A549 (cell line): ENCODE results near the gene RNASE2. TPM values are rescaled to one million over a fixed set of nuclear protein-coding genes. Genes with fewer than 3 reads are reported as not detected.

Source experiments
- ATAC-seq, 2 experiments: fragments of 200-7000 bp in 1 of 2; fragments of >200 bp in 1 of 2; cut with Nextera tagmentation in 1 of 2; cut with Tn5 transposase in 1 of 2; 3 replicates each; pipeline versions ENCODE4 v1.8.0 to v1.9.1; 2018 to 2020; ENCODE audit warnings: mild to moderate bottlenecking in 1 of 2, moderate library complexity in 1 of 2
- CTCF ChIA-PET: fragments of 300-600 bp; sonication (Branson Sonifier 250); formaldehyde crosslinking; extraction: SDS; loops from one replicate; lab custom pipeline; 2021; ENCODE audit warnings: antibody characterized with exemption, inconsistent platforms; lab: Yijun Ruan, JAX
- POLR2A ChIA-PET: fragments of 350-600 bp; formaldehyde crosslinking; extraction: SDS; loops from one replicate; lab custom pipeline; 2021; ENCODE audit warnings: antibody characterized with exemption, inconsistent platforms; lab: Yijun Ruan, JAX
- DNase-seq, 2 experiments: peaks; one replicate each; pipeline versions ENCODE4 v3.0.0 to v3.0.0-alpha.2; 2011 to 2016; ENCODE audit warnings: low read depth in 1 of 2, low spot score in 1 of 2
- FAIRE-seq: peaks from 2 replicates; lab custom pipeline; 2011; peaks lifted over from hg19 to GRCh38; lab: Jason Lieb, UNC
- H3K27ac ChIP-seq, 2 experiments: fragments of >200 bp; sonication (Bioruptor Twin); formaldehyde crosslinking; 3 replicates each; pipeline ENCODE4 v1.5.1; 2016 to 2017
- H3K4me1 ChIP-seq: fragments of >200 bp; sonication (Bioruptor Twin); formaldehyde crosslinking; 3 replicates; pipeline ENCODE4 v1.6.1; 2016
- H3K4me2 ChIP-seq: fragments of >200 bp; sonication (Bioruptor Twin); formaldehyde crosslinking; 3 replicates; pipeline ENCODE4 v1.6.1; 2016
- H3K4me3 ChIP-seq: fragments of >200 bp; sonication (Bioruptor Twin); formaldehyde crosslinking; 3 replicates; pipeline ENCODE4 v1.5.1; 2016
- H3K9me3 ChIP-seq: fragments of >200 bp; sonication (Bioruptor Twin); formaldehyde crosslinking; 3 replicates; pipeline ENCODE4 v1.6.1; 2016
- CBX2 ChIP-seq: fragments of 200-600 bp; sonication (generic); IDR thresholded peaks from 2 replicates; pipeline ENCODE4 v1.6.1; 2016; ENCODE audit warnings: low read depth, mild to moderate bottlenecking, borderline replicate concordance
- CHD2 ChIP-seq: fragments of 150-350 bp; IDR thresholded peaks from 2 replicates; pipeline ENCODE4 v1.6.1; 2014; ENCODE audit warnings: low read length; ENCODE audit not compliant: partially characterized antibody
- CHD4 ChIP-seq: fragments of 200-600 bp; sonication (generic); IDR thresholded peaks from 2 replicates; pipeline ENCODE4 v1.6.1; 2016; ENCODE audit warnings: antibody characterized with exemption, mild to moderate bottlenecking, borderline replicate concordance
- EHF ChIP-seq: fragments of 250-450 bp; sonication (Bioruptor Pico); IDR thresholded peaks from 2 replicates; pipeline ENCODE4 v1.5.0; 2020; ENCODE audit warnings: mild to moderate bottlenecking
- FOSB ChIP-seq: fragments of 250-450 bp; sonication (Bioruptor Pico); IDR thresholded peaks from 2 replicates; pipeline ENCODE4 v1.5.0; 2020; ENCODE audit warnings: mild to moderate bottlenecking, moderate library complexity
- FOSL2 ChIP-seq, 2 experiments: fragments of 450-650 bp in 1 of 2; fragments of >200 bp in 1 of 2; sonication (Bioruptor Twin) in 1 of 2; formaldehyde crosslinking; IDR thresholded peaks; 2 replicates each; pipeline versions ENCODE4 v1.5.0 to v1.6.1; 2016 to 2020; ENCODE audit warnings: mild to moderate bottlenecking in 1 of 2, moderate library complexity in 1 of 2
- HDAC2 ChIP-seq: fragments of 200-600 bp; sonication (generic); IDR thresholded peaks from 2 replicates; pipeline ENCODE4 v1.6.1; 2016
- HEYL ChIP-seq: fragments of 250-450 bp; sonication (Bioruptor Pico); IDR thresholded peaks from 2 replicates; pipeline ENCODE4 v1.8.0; 2021; ENCODE audit warnings: mild to moderate bottlenecking, moderate library complexity
- HOXB5 ChIP-seq: fragments of 250-450 bp; sonication (Bioruptor Pico); IDR thresholded peaks from 2 replicates; pipeline ENCODE4 v1.5.0; 2020; ENCODE audit warnings: mild to moderate bottlenecking, moderate library complexity
- JUNB ChIP-seq: fragments of >200 bp; sonication (Bioruptor Twin); formaldehyde crosslinking; IDR thresholded peaks from 2 replicates; pipeline ENCODE4 v1.6.1; 2016
- MAZ ChIP-seq: fragments of 150-350 bp; IDR thresholded peaks from 2 replicates; pipeline ENCODE4 v1.6.1; 2014; ENCODE audit warnings: antibody characterized with exemption, low read depth, low read length, borderline replicate concordance
- NFE2L2 ChIP-seq: fragments of 150-350 bp; conservative IDR thresholded peaks from 2 replicates; pipeline ENCODE4 v1.6.1; 2014; ENCODE audit warnings: low read length
- POLR2A ChIP-seq: IDR thresholded peaks from 2 replicates; pipeline ENCODE4 v1.6.1; 2012; ENCODE audit warnings: mild to moderate bottlenecking, low read length
- POLR2AphosphoS2 ChIP-seq: conservative IDR thresholded peaks from 2 replicates; pipeline ENCODE4 v1.6.1; 2012; ENCODE audit warnings: low read length, improper control_type of control experiment, inconsistent platforms
- RARB ChIP-seq: fragments of 250-450 bp; sonication (Bioruptor Pico); IDR thresholded peaks from 2 replicates; pipeline ENCODE4 v1.8.0; 2021; ENCODE audit warnings: mild to moderate bottlenecking, moderate library complexity
- SMC3 ChIP-seq: fragments of >200 bp; sonication (Bioruptor Twin); formaldehyde crosslinking; IDR thresholded peaks from 3 replicates; pipeline ENCODE4 v1.6.1; 2018; ENCODE audit warnings: inconsistent platforms
- TP53 ChIP-seq: fragments of 250-450 bp; sonication (Bioruptor Pico); IDR thresholded peaks from 2 replicates; pipeline ENCODE4 v1.5.0; 2021; ENCODE audit warnings: mild to moderate bottlenecking, moderate library complexity
- WGBS: methylation state at CpG from one replicate; pipeline ENCODE4 v1.1.6; 2017; ENCODE audit errors: missing lambda C conversion rate; 5-methylcytosine and 5-hydroxymethylcytosine counted together
- polyA plus RNA-seq, 4 experiments: library from polyadenylated mRNA; depleted of rRNA in 3 of 4; stranded (reverse); fragments of >200 nt; fragmentation: RNase III in 1 of 4; extraction: RNeasy Plus Mini Kit Qiagen cat#74134 plus additional on column Dnase treatment in 1 of 4; gene quantifications; 2 replicates in 3 of 4; 3 replicates in 1 of 4; pipeline ENCODE4 v1.2.3, GENCODE V29; 2011 to 2017
- TF ChIP-seq, protein P1 (sequence below): fragments of >200 bp; sonication (Bioruptor Twin); formaldehyde crosslinking; IDR thresholded peaks from 3 replicates; pipeline ENCODE4 v1.6.1; 2016
- TF ChIP-seq, protein P2 (sequence below): IDR thresholded peaks from 2 replicates; pipeline ENCODE4 v1.6.1; 2012
- TF ChIP-seq, protein P3 (sequence below): IDR thresholded peaks from 2 replicates; pipeline ENCODE4 v1.6.1; 2012
- TF ChIP-seq, protein P4 (sequence below): fragments of >200 bp; sonication (Bioruptor Twin); formaldehyde crosslinking; IDR thresholded peaks from 3 replicates; pipeline ENCODE4 v1.5.1; 2016
- TF ChIP-seq, protein P5 (sequence below): fragments of 250-450 bp; sonication (Bioruptor Pico); IDR thresholded peaks from 2 replicates; pipeline ENCODE4 v1.5.0; 2021; ENCODE audit warnings: mild to moderate bottlenecking, moderate library complexity, borderline replicate concordance
- TF ChIP-seq, protein P6 (sequence below): fragments of >200 bp; sonication (Bioruptor Twin); formaldehyde crosslinking; IDR thresholded peaks from 2 replicates; pipeline ENCODE4 v1.6.1; 2016
- TF ChIP-seq, protein P7 (sequence below): fragments of 450-650 bp; IDR thresholded peaks from 2 replicates; pipeline ENCODE4 v1.6.1; 2014; ENCODE audit warnings: antibody characterized with exemption

RNASE2 gene
- polyA plus RNA-seq, 2 of the 4 experiments (the other 2 are of a cell fraction): not detected

DNA sequence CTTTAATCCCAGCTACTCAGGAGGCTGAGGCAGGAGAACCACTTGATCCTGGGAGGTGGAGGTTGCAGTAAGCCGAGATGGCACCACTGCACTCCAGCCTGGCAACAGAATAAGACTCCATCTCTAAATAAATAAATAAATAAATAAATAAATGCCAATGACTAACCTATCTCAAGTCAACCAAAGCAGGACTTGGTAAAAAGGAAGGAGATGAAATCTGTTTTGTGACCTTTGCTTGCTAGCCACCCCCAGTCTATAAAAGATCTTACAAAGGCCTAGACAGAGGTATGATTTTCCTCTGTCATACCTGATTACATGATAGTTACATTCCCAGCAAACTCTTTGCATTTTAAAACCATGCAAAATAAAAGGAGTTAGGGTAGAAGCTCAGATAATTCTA, 21.0 kb downstream of the RNASE2 start:
- CTCF ChIA-PET: interaction anchor here (0.9 to 7.2 kb wide), 4 partner anchors 64 to 127 kb away, joined by 3 to 67 read pairs (median 4); no protein-coding TSS in a partner anchor
- H3K4me2 ChIP-seq: no peak overlapping the region
- H3K4me1 ChIP-seq: peaks cover 24% of the 10 kb centered on the region
- FAIRE-seq (no peak), DNase-seq (no peak), ATAC-seq (no peak)
- TF ChIP-seq, protein P1, sequence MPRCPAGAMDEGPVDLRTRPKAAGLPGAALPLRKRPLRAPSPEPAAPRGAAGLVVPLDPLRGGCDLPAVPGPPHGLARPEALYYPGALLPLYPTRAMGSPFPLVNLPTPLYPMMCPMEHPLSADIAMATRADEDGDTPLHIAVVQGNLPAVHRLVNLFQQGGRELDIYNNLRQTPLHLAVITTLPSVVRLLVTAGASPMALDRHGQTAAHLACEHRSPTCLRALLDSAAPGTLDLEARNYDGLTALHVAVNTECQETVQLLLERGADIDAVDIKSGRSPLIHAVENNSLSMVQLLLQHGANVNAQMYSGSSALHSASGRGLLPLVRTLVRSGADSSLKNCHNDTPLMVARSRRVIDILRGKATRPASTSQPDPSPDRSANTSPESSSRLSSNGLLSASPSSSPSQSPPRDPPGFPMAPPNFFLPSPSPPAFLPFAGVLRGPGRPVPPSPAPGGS: no peak
- TF ChIP-seq TP53 (CRISPR knock-in tag) (no peak), HEYL (CRISPR knock-in tag) (no peak), POLR2AphosphoS2 (no peak), HDAC2 (no peak), FOSB (CRISPR knock-in tag) (no peak), CHD2 (no peak), EHF (CRISPR knock-in tag) (no peak), CBX2 (no peak), JUNB (no peak)
- TF ChIP-seq, protein P2, sequence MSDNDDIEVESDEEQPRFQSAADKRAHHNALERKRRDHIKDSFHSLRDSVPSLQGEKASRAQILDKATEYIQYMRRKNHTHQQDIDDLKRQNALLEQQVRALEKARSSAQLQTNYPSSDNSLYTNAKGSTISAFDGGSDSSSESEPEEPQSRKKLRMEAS: no peak
- POLR2A ChIA-PET: no interaction called here
- H3K27ac ChIP-seq: no peak overlapping the region; a peak in 1 of 6 replicates
- H3K4me3 ChIP-seq: no peak overlapping the region
- no peaks in the 10 kb centered on the region for H3K9me3 ChIP-seq
- WGBS: 83% methylated on average over 1 of the region's 1 CpG

DNA sequence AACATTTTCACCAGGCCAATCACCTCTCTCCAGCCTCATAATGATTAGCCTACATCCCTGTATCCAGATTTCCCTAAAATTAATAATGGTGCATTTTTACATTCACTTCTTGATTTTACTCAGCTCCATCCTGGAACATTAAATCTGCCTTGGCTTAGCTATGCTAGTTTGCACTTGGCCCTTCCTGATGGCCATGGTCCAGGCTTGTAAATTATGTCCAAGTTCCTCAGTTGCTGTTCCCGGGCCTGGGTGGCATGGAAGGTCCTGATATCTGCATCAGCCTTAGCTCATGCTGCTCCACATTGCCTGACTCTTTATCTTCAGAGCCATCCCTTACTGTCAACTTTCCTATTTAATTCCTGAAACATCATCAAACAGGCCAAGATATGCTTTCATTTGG, 23.4 kb downstream of the RNASE2 start:
- Histone ChIP-seq H3K4me1 (peaks cover 20% of the 10 kb centered on the region; the same call in 2 of the 3 replicates), H3K4me2 (no peak overlapping the region), H3K9me3 (no peaks in the 10 kb centered on the region), H3K27ac (no peak overlapping the region), H3K4me3 (no peak overlapping the region)
- CTCF ChIA-PET: interaction anchor here (0.8 to 1.3 kb wide), 2 partner anchors 105 to 125 kb away, joined by 3 read pairs; no protein-coding TSS in a partner anchor
- TF ChIP-seq, protein P3, sequence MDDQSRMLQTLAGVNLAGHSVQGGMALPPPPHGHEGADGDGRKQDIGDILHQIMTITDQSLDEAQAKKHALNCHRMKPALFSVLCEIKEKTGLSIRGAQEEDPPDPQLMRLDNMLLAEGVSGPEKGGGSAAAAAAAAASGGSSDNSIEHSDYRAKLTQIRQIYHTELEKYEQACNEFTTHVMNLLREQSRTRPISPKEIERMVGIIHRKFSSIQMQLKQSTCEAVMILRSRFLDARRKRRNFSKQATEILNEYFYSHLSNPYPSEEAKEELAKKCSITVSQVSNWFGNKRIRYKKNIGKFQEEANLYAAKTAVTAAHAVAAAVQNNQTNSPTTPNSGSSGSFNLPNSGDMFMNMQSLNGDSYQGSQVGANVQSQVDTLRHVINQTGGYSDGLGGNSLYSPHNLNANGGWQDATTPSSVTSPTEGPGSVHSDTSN: no peak
- no peak for TF ChIP-seq SMC3
- ATAC-seq (no peak), DNase-seq (no peak), FAIRE-seq (no peak)
- POLR2A ChIA-PET: no interaction called here
- WGBS: 39% methylated on average over 1 of the region's 1 CpG

DNA sequence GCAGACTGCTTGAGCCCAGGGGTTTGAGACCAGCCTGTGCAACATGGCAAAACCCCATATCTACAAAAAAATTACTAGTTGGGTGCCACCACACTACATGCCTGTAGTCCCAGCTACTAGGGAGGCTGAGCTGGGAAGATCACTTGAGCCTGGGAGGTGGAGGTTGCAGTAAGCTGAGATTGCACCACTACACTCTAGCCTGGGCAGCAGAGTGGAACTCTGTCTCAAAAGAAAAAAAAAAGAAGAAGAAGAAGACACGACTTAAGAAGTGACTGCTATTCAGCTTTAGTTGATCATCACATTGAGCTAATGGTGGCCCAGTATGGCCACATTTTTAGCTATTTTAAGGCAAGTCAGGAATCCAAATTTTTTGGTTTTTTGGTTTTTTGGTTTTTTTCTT, 25.6 kb downstream of the RNASE2 start:
- CTCF ChIA-PET: interaction anchor here (0.6 to 17.7 kb wide), 5 partner anchors 9 to 576 kb away, joined by 3 to 186 read pairs (median 3); no protein-coding TSS in a partner anchor
- FAIRE-seq: no peak
- Histone ChIP-seq H3K4me2 (no peak overlapping the region), H3K9me3 (no peaks in the 10 kb centered on the region), H3K27ac (no peak overlapping the region), H3K4me3 (no peak overlapping the region), H3K4me1 (peaks cover 9% of the 10 kb centered on the region; the same call in 1 of the 3 replicates)
- DNase-seq: no peak
- no peak for ATAC-seq
- TF ChIP-seq NFE2L2 (no peak), CBX2 (no peak), POLR2A (no peak), JUNB (no peak), CHD4 (no peak), MAZ (no peak), FOSL2 (IDR thresholded peaks at IDR 0.05) (no peak), FOSL2 (CRISPR knock-in tag; IDR thresholded peaks at IDR 0.05) (no peak), RARB (CRISPR knock-in tag) (no peak), HOXB5 (no peak)
- TF ChIP-seq, protein P2: no peak
- TF ChIP-seq, protein P4, sequence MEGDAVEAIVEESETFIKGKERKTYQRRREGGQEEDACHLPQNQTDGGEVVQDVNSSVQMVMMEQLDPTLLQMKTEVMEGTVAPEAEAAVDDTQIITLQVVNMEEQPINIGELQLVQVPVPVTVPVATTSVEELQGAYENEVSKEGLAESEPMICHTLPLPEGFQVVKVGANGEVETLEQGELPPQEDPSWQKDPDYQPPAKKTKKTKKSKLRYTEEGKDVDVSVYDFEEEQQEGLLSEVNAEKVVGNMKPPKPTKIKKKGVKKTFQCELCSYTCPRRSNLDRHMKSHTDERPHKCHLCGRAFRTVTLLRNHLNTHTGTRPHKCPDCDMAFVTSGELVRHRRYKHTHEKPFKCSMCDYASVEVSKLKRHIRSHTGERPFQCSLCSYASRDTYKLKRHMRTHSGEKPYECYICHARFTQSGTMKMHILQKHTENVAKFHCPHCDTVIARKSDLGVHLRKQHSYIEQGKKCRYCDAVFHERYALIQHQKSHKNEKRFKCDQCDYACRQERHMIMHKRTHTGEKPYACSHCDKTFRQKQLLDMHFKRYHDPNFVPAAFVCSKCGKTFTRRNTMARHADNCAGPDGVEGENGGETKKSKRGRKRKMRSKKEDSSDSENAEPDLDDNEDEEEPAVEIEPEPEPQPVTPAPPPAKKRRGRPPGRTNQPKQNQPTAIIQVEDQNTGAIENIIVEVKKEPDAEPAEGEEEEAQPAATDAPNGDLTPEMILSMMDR: no peak
- TF ChIP-seq, protein P5, sequence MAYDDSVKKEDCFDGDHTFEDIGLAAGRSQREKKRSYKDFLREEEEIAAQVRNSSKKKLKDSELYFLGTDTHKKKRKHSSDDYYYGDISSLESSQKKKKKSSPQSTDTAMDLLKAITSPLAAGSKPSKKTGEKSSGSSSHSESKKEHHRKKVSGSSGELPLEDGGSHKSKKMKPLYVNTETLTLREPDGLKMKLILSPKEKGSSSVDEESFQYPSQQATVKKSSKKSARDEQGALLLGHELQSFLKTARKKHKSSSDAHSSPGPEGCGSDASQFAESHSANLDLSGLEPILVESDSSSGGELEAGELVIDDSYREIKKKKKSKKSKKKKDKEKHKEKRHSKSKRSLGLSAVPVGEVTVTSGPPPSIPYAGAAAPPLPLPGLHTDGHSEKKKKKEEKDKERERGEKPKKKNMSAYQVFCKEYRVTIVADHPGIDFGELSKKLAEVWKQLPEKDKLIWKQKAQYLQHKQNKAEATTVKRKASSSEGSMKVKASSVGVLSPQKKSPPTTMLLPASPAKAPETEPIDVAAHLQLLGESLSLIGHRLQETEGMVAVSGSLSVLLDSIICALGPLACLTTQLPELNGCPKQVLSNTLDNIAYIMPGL (CRISPR knock-in tag): no peak
- TF ChIP-seq, protein P6, sequence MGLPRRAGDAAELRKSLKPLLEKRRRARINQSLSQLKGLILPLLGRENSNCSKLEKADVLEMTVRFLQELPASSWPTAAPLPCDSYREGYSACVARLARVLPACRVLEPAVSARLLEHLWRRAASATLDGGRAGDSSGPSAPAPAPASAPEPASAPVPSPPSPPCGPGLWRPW: no peak
- TF ChIP-seq, protein P7, sequence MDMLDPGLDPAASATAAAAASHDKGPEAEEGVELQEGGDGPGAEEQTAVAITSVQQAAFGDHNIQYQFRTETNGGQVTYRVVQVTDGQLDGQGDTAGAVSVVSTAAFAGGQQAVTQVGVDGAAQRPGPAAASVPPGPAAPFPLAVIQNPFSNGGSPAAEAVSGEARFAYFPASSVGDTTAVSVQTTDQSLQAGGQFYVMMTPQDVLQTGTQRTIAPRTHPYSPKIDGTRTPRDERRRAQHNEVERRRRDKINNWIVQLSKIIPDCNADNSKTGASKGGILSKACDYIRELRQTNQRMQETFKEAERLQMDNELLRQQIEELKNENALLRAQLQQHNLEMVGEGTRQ: no peak
- TF ChIP-seq, protein P1: no peak
- 72% methylated on average over 1 of the region's 1 CpG for WGBS
- POLR2A ChIA-PET: interaction anchor here (1.4 kb wide), 1 partner anchor 10 kb away, joined by 7 read pairs; no protein-coding TSS in a partner anchor
